T-helper 2 cell treated with Interferon-gamma antibody and Interleukin-4, amounts not matched to agents 5 μg/mL and 100 μg/mL, for 36 hours (primary cell): Measurements from ENCODE around the gene SLCO4A1.
A peak's percentile ranks its signal among the peaks of the same experiment; 100 is the strongest.
"Not testable (repeated sequence)": the region's sequence is repeated elsewhere in the genome, so short reads cannot be mapped to it uniquely, and the experiment has no call there.

Source experiments
- DNase-seq: peaks from one replicate; pipeline ENCODE4 v3.0.0; 2021; ENCODE audit warnings: low spot score
- H3K27ac Mint-ChIP-seq: one replicate; pipeline ENCODE4 v1.8.0; 2021; ENCODE audit warnings: mild to moderate bottlenecking, mixed read lengths
- H3K27me3 Mint-ChIP-seq: one replicate; pipeline ENCODE4 v1.8.0; 2021; ENCODE audit warnings: low read depth, mixed read lengths
- H3K36me3 Mint-ChIP-seq: one replicate; pipeline ENCODE4 v1.8.0; 2021; ENCODE audit warnings: low read depth, mixed read lengths
- H3K4me1 Mint-ChIP-seq: one replicate; pipeline ENCODE4 v1.8.0; 2021; ENCODE audit warnings: low read depth, mixed read lengths
- H3K4me3 Mint-ChIP-seq: one replicate; pipeline ENCODE4 v1.8.0; 2022; ENCODE audit warnings: mild to moderate bottlenecking, moderate library complexity, mixed read lengths
- H3K9me3 Mint-ChIP-seq: one replicate; pipeline ENCODE4 v1.8.0; 2021; ENCODE audit warnings: mixed read lengths

The SLCO4A1 gene

GRCh38 chr20:62675156-62675876, 33.0 kb downstream of the SLCO4A1 start:
- no peak overlapping the region for H3K27ac Mint-ChIP-seq

GRCh38 chr20:62675877-62676260, 33.6 kb downstream of the SLCO4A1 start:
- Mint-ChIP-seq H3K4me1 (peaks cover 11% of the 10 kb centered on the region), H3K4me3 (no peak overlapping the region), H3K27me3 (peaks cover 9% of the 10 kb centered on the region), H3K27ac (no peak overlapping the region), H3K9me3 (peaks cover 13% of the 10 kb centered on the region), H3K36me3 (peaks cover 15% of the 10 kb centered on the region)
- DNase-seq, result no peak

More at GRCh38 chr20:62675156-62675876, 33.0 kb downstream of the SLCO4A1 start:
- Mint-ChIP-seq H3K4me1 (peaks cover 11% of the 10 kb centered on the region), H3K27me3 (peaks cover 9% of the 10 kb centered on the region), H3K9me3 (peaks cover 8% of the 10 kb centered on the region), H3K4me3 (no peak overlapping the region), H3K36me3 (peaks cover 15% of the 10 kb centered on the region)
- DNase-seq, result no peak

- Mint-ChIP-seq H3K4me3 (no peak overlapping the region), H3K27me3 (peaks cover 9% of the 10 kb centered on the region), H3K4me1 (peaks cover 11% of the 10 kb centered on the region), H3K27ac (no peak overlapping the region), H3K36me3 (peaks cover 7% of the 10 kb centered on the region), H3K9me3 (peaks cover 14% of the 10 kb centered on the region)
- DNase-seq, result no peak
These were observed 34.7 kb downstream of the SLCO4A1 start for GRCh38 chr20:62676976-62677375.

- Mint-ChIP-seq H3K4me3 (no peak overlapping the region), H3K9me3 (peaks cover 14% of the 10 kb centered on the region), H3K27ac (no peak overlapping the region), H3K36me3 (peaks cover 5% of the 10 kb centered on the region), H3K27me3 (peaks cover 9% of the 10 kb centered on the region), H3K4me1 (peaks cover 11% of the 10 kb centered on the region)
- no peak for DNase-seq
These were observed 35.4 kb downstream of the SLCO4A1 start for GRCh38 chr20:62677678-62678077.

GRCh38 chr20:62678553-62678952, 36.2 kb downstream of the SLCO4A1 start:
- no peak overlapping the region for H3K27ac Mint-ChIP-seq

GRCh38 chr20:62679978-62680589, 37.8 kb downstream of the SLCO4A1 start:
- Mint-ChIP-seq H3K36me3 (peaks cover 3% of the 10 kb centered on the region), H3K9me3 (peaks cover 14% of the 10 kb centered on the region), H3K4me1 (peaks cover 11% of the 10 kb centered on the region), H3K4me3 (no peak overlapping the region), H3K27ac (no peak overlapping the region), H3K27me3 (peaks cover 9% of the 10 kb centered on the region)
- DNase-seq, result no peak

More at GRCh38 chr20:62678553-62678952, 36.2 kb downstream of the SLCO4A1 start:
- DNase-seq, result no peak
- peaks cover 9% of the 10 kb centered on the region for H3K27me3 Mint-ChIP-seq
- H3K36me3 Mint-ChIP-seq, result peaks cover 3% of the 10 kb centered on the region
- peaks cover 11% of the 10 kb centered on the region for H3K4me1 Mint-ChIP-seq
- peaks cover 14% of the 10 kb centered on the region for H3K9me3 Mint-ChIP-seq
- no peak overlapping the region for H3K4me3 Mint-ChIP-seq

DNA sequence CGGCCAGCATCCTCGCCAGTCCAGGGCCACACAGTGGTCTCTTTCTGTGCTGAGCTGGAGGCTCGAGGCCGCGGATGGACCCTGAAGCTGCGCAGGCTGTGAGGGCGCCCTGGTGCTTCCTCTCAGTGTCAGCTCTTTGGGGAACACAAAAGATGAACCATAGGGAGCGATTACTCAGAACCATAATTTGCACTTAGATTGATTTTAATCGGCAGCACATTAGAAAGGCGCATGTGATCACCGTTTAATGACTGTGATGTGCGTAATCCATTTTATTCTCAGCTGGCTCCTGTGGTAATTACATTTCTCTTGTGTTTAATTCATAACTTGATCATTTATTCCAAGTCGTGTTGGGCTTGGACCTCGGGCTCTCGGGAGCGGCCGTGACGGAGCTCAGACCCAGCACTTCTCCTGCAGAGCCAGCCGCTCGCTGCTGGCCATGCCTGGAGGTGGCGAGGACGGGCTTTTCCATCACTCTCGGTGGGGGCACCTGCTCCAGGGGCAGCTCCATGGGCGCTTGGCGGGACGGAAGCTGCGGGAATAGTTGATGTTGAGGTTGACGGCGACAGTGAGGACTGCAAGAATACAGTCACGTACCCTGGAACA, 40.7 kb downstream of the SLCO4A1 start:
- no peak for DNase-seq
- H3K27ac Mint-ChIP-seq, result no peak overlapping the region
- H3K36me3 Mint-ChIP-seq, result peaks cover 3% of the 10 kb centered on the region
- H3K4me1 Mint-ChIP-seq, result peaks cover 17% of the 10 kb centered on the region
- H3K9me3 Mint-ChIP-seq, result peaks cover 14% of the 10 kb centered on the region
- H3K4me3 Mint-ChIP-seq, result no peak overlapping the region
- H3K27me3 Mint-ChIP-seq, result peaks cover 7% of the 10 kb centered on the region

- H3K4me3 Mint-ChIP-seq, H3K27ac Mint-ChIP-seq, H3K27me3 Mint-ChIP-seq, H3K36me3 Mint-ChIP-seq, DNase-seq: not testable (repeated sequence)
- Mint-ChIP-seq H3K4me1 (peaks cover 11% of the 10 kb centered on the region), H3K9me3 (peaks cover 14% of the 10 kb centered on the region)
These were observed 41.5 kb downstream of the SLCO4A1 start for GRCh38 chr20:62683660-62684322.

- no peak overlapping the region for H3K4me3 Mint-ChIP-seq
- no peak overlapping the region for H3K27ac Mint-ChIP-seq
- peaks cover 9% of the 10 kb centered on the region for H3K9me3 Mint-ChIP-seq
- H3K4me1 Mint-ChIP-seq, result peaks cover 11% of the 10 kb centered on the region
- H3K27me3 Mint-ChIP-seq, result peaks cover 5% of the 10 kb centered on the region
- peaks cover 3% of the 10 kb centered on the region for H3K36me3 Mint-ChIP-seq
- no peak for DNase-seq
These were observed 42.7 kb downstream of the SLCO4A1 start for GRCh38 chr20:62684981-62685380.

GRCh38 chr20:62685781-62686555, 43.7 kb downstream of the SLCO4A1 start:
- H3K4me3 Mint-ChIP-seq, result peak overlapping the region; percentile 48
- H3K27ac Mint-ChIP-seq, result no peak overlapping the region
- peaks cover 3% of the 10 kb centered on the region for H3K36me3 Mint-ChIP-seq
- no peak for DNase-seq
- peaks cover 11% of the 10 kb centered on the region for H3K4me1 Mint-ChIP-seq
- H3K27me3 Mint-ChIP-seq, result peaks cover 5% of the 10 kb centered on the region
- H3K9me3 Mint-ChIP-seq, result no peaks in the 10 kb centered on the region

- H3K9me3 Mint-ChIP-seq, result no peaks in the 10 kb centered on the region
- no peak for DNase-seq
- H3K27ac Mint-ChIP-seq, result no peak overlapping the region
- no peak overlapping the region for H3K4me3 Mint-ChIP-seq
- peaks cover 14% of the 10 kb centered on the region for H3K4me1 Mint-ChIP-seq
- peaks cover 5% of the 10 kb centered on the region for H3K27me3 Mint-ChIP-seq
- peaks cover 1% of the 10 kb centered on the region for H3K36me3 Mint-ChIP-seq
These were observed 44.8 kb downstream of the SLCO4A1 start for GRCh38 chr20:62686869-62687830.

DNA sequence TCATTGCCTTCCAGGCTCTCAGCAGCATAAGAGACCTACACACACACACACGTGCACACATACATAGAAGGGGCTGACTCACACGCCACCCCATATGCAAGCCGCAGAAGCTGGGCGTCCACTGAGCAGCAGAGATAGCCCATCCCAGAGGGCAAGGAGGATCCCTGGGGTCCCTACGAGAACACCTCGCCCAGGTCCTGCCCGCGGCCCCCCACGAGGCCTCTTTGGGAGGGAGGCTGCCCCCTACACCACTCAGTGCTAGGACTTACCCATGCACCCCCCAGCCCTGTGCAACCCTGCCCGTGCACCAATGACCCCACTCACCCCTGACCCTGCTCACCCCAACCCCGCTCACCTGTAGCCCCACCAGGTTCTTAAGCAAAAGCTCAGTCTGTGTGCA, 45.8 kb downstream of the SLCO4A1 start:
- Mint-ChIP-seq H3K4me3 (no peak overlapping the region), H3K9me3 (no peaks in the 10 kb centered on the region), H3K36me3 (no peaks in the 10 kb centered on the region), H3K4me1 (peaks cover 14% of the 10 kb centered on the region), H3K27me3 (peaks cover 5% of the 10 kb centered on the region), H3K27ac (no peak overlapping the region)
- DNase-seq, result no peak
